ENCODE measurements around the gene CETP. TPM values are rescaled to one million over a fixed set of nuclear protein-coding genes. Genes with fewer than 3 reads are reported as not detected.

Gene CETP
- total and polyA plus RNA-seq, 2 of the 13 experiments (the other 11 are each of a cell fraction or from before 2014, with no cell fraction given), result 0.31 to 9.8 TPM

- in situ Hi-C loops (cut with HindIII; ENCODE audit: extremely low pct_ligation_motif_present, low pct_unique_long_range_greater_than_20kb) (no loop called here), intact Hi-C loops (cut with micrococcal nuclease; ENCODE audit: unreplicated experiment) (no loop called here)
- no peaks in the 10 kb centered on the region for H3K79me2 ChIP-seq (ENCODE audit: insufficient read depth, low read length)
- no peaks in the 10 kb centered on the region for H3K36me3 ChIP-seq (replicated peaks in 1 of 2; ENCODE audit: control insufficient read depth in 1 of 2, insufficient read depth in 2 of 2, low read length in 2 of 2)
- WGBS (ENCODE audit: low lambda C conversion rate), result 61% methylated on average over 10 of the region's 10 CpGs
- H3K9me3 ChIP-seq (ENCODE audit: low read length), result no peaks in the 10 kb centered on the region
- H3K27ac ChIP-seq (ENCODE audit: extremely low read length, insufficient read depth, low read length), result no peak overlapping the region
- no peak overlapping the region for H2AFZ ChIP-seq (ENCODE audit: low read length)
- POLR2A ChIA-PET, result interaction anchor here (1.8 kb wide), 1 partner anchor 8 kb away, joined by 4 read pairs; no protein-coding TSS in a partner anchor
- DNase-seq (ENCODE audit: low spot score) (no peak), FAIRE-seq (no peak), ATAC-seq (no peak)
- peaks cover 32% of the 10 kb centered on the region for H3K4me1 ChIP-seq (ENCODE audit: insufficient read depth, low read length)
- CTCF ChIA-PET (ENCODE audit: low intra/inter-chr PET ratio, low total read pairs), result no interaction called here
- no peak overlapping the region for H3K4me2 ChIP-seq (ENCODE audit: low read depth, low read length)
- no peak overlapping the region for H3K4me3 ChIP-seq (replicated peaks in 1 of 3; ENCODE audit: insufficient read depth in 1 of 3, low read depth in 2 of 3, low read length in 3 of 3)
- H4K20me1 ChIP-seq (ENCODE audit: insufficient read depth, low read length), result no peaks in the 10 kb centered on the region
- BruUV-seq (replicated peaks), result no TSS peak
- H3K9ac ChIP-seq (ENCODE audit: insufficient read depth, low read depth, low read length), result no peak overlapping the region
- H3K27me3 ChIP-seq (ENCODE audit: control insufficient read depth in 1 of 2, insufficient read depth in 2 of 2, low read length in 2 of 2), result peaks cover 0 to 27% of the 10 kb centered on the region in 2 experiments; a peak in 2 of 5 replicates
- TF ChIP-seq ZNF780A (CRISPR knock-in tag; IDR thresholded peaks at IDR 0.05), result no peak
- no peak for TF ChIP-seq SNAPC2 (CRISPR knock-in tag; IDR thresholded peaks at IDR 0.05)
- TF ChIP-seq SNAI1 (CRISPR knock-in tag; IDR thresholded peaks at IDR 0.05; ENCODE audit: borderline replicate concordance), result no peak
- TF ChIP-seq YY1 (IDR thresholded peaks at IDR 0.05; ENCODE audit: insufficient read depth, insufficient replicate concordance, low read depth, low read length), result no peak
- TF ChIP-seq NCOA1 (CRISPR knock-in tag; IDR thresholded peaks at IDR 0.05), result no peak
- no peak for TF ChIP-seq HCFC1 (IDR thresholded peaks at IDR 0.05; ENCODE audit: low read depth, low read length)
- no peak for TF ChIP-seq SAFB2 (CRISPR knock-in tag; IDR thresholded peaks at IDR 0.05; ENCODE audit: borderline replicate concordance, low read depth)
- no peak for TF ChIP-seq GABPB1 (CRISPR knock-in tag; IDR thresholded peaks at IDR 0.05)
- no peak for TF ChIP-seq ZNF235 (CRISPR knock-in tag; IDR thresholded peaks at IDR 0.05; ENCODE audit: borderline replicate concordance)
- no peak for TF ChIP-seq ZNF354B (CRISPR knock-in tag; IDR thresholded peaks at IDR 0.05)
- TF ChIP-seq, protein P1, sequence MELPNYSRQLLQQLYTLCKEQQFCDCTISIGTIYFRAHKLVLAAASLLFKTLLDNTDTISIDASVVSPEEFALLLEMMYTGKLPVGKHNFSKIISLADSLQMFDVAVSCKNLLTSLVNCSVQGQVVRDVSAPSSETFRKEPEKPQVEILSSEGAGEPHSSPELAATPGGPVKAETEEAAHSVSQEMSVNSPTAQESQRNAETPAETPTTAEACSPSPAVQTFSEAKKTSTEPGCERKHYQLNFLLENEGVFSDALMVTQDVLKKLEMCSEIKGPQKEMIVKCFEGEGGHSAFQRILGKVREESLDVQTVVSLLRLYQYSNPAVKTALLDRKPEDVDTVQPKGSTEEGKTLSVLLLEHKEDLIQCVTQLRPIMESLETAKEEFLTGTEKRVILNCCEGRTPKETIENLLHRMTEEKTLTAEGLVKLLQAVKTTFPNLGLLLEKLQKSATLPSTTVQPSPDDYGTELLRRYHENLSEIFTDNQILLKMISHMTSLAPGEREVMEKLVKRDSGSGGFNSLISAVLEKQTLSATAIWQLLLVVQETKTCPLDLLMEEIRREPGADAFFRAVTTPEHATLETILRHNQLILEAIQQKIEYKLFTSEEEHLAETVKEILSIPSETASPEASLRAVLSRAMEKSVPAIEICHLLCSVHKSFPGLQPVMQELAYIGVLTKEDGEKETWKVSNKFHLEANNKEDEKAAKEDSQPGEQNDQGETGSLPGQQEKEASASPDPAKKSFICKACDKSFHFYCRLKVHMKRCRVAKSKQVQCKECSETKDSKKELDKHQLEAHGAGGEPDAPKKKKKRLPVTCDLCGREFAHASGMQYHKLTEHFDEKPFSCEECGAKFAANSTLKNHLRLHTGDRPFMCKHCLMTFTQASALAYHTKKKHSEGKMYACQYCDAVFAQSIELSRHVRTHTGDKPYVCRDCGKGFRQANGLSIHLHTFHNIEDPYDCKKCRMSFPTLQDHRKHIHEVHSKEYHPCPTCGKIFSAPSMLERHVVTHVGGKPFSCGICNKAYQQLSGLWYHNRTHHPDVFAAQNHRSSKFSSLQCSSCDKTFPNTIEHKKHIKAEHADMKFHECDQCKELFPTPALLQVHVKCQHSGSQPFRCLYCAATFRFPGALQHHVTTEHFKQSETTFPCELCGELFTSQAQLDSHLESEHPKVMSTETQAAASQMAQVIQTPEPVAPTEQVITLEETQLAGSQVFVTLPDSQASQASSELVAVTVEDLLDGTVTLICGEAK (IDR thresholded peaks at IDR 0.05), result no peak
- TF ChIP-seq, protein P1 (CRISPR knock-in tag; IDR thresholded peaks at IDR 0.05), result no peak
- TF ChIP-seq ZNF576 (CRISPR knock-in tag; IDR thresholded peaks at IDR 0.05), result no peak
- TF ChIP-seq ZNF552 (CRISPR knock-in tag; IDR thresholded peaks at IDR 0.05; ENCODE audit: borderline replicate concordance), result no peak
- no peak for TF ChIP-seq PHF8 (CRISPR knock-in tag; IDR thresholded peaks at IDR 0.05)
- TF ChIP-seq, protein P2, sequence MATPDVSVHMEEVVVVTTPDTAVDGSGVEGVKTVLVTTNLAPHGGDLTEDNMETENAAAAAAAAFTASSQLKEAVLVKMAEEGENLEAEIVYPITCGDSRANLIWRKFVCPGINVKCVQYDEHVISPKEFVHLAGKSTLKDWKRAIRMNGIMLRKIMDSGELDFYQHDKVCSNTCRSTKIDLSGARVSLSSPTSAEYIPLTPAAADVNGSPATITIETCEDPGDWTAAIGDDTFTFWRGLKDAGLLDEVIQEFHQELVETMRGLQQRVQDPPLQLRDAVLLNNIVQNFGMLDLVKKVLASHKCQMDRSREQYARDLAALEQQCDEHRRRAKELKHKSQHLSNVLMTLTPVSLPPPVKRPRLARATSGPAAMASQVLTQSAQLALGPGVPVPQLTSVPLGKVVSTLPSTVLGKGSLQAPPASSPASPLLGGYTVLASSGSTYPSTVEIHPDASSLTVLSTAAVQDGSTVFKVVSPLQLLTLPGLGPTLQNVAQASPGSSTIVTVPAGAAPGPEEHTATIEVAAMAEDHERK (CRISPR knock-in tag; IDR thresholded peaks at IDR 0.05; ENCODE audit: low read depth), result no peak
Observed at GRCh38 chr16:56975714-56976113, 14.0 kb downstream of the CETP start.
